ENCODE data around the gene NR1I2.

NR1I2 gene

GRCh38 chr3:119776304-119776703, 5.6 kb upstream of the NR1I2 start:
- CTCF ChIA-PET: no interaction called here
- no peak for DNase-seq (ENCODE audit: low read depth, low spot score)
- no peak overlapping the region for H3K4me3 ChIP-seq (ENCODE audit: low read depth, low read length)
- POLR2A ChIA-PET: no interaction called here
- TF ChIP-seq CTCF (IDR thresholded peaks at IDR 0.05; ENCODE audit: insufficient read depth, low read length, missing control alignments): no peak

GRCh38 chr3:119778176-119778575, 3.7 kb upstream of the NR1I2 start:
- DNase-seq (ENCODE audit: low read depth, low spot score): no peak
- ChIA-PET POLR2A (no interaction called here), CTCF (no interaction called here)
- TF ChIP-seq CTCF (IDR thresholded peaks at IDR 0.05; ENCODE audit: insufficient read depth, low read length, missing control alignments): no peak
- no peak overlapping the region for H3K4me3 ChIP-seq (ENCODE audit: low read depth, low read length)

GRCh38 chr3:119778811-119779210, 3.1 kb upstream of the NR1I2 start:
- DNase-seq (ENCODE audit: low read depth, low spot score): no peak
- H3K4me3 ChIP-seq (ENCODE audit: low read depth, low read length): no peak overlapping the region
- ChIA-PET POLR2A (no interaction called here), CTCF (no interaction called here)
- no peak for TF ChIP-seq CTCF (IDR thresholded peaks at IDR 0.05; ENCODE audit: insufficient read depth, low read length, missing control alignments)

- ChIA-PET CTCF (no interaction called here), POLR2A (no interaction called here)
- DNase-seq (ENCODE audit: low read depth, low spot score): no peak
- no peak overlapping the region for H3K4me3 ChIP-seq (ENCODE audit: low read depth, low read length)
- TF ChIP-seq CTCF (IDR thresholded peaks at IDR 0.05; ENCODE audit: insufficient read depth, low read length, missing control alignments): no peak
Observed at GRCh38 chr3:119779731-119780383, 2.0 kb upstream of the NR1I2 start.

- CTCF ChIA-PET: no interaction called here
- no peak for DNase-seq (ENCODE audit: low read depth, low spot score)
- POLR2A ChIA-PET: no interaction called here
- no peak for TF ChIP-seq CTCF (IDR thresholded peaks at IDR 0.05; ENCODE audit: insufficient read depth, low read length, missing control alignments)
- H3K4me3 ChIP-seq (ENCODE audit: low read depth, low read length): no peak overlapping the region
Observed at GRCh38 chr3:119782460-119782859, 559 bp downstream of the NR1I2 start.

- ChIA-PET CTCF (no interaction called here), POLR2A (no interaction called here)
- DNase-seq (ENCODE audit: low read depth, low spot score): no peak
- H3K4me3 ChIP-seq (ENCODE audit: low read depth, low read length): no peak overlapping the region
- TF ChIP-seq CTCF (IDR thresholded peaks at IDR 0.05; ENCODE audit: insufficient read depth, low read length, missing control alignments): no peak
Observed at GRCh38 chr3:119783255-119783654, 1.4 kb downstream of the NR1I2 start.
